ENCODE data around the gene ESRRG.

The ESRRG gene

DNA sequence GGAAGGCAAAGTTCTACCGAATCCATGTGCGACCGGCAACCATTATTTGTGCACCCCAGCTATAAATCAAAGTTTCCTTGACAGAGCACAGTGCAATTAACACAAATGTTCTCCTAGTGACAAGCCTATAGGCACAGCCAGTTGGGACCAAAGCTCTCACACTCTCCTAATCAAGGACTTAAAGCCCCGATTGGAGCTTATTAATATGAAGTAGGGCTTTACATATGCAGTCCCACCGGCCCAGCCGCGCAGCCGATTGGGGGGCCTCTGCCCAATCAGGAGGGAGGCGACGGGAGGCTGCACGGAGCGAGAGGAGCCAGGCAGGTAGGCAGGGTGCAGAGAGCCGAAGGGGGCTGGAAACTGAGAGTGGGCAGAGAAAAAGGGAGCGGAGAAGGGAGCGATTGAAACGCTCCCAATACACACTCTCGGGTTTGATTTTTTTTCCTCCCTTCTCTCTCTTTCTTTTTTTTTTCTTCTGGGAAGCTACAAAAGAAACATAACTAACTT lies at the start of gene ESRRG:
TSS of gene ESRRG (minus strand) at position 156 of the 507 bp plus-strand sequence. CDS start at position 26, 130 bp downstream.
- no peak for DNase-seq (ENCODE audit: low read depth in 2 of 2)

DNA sequence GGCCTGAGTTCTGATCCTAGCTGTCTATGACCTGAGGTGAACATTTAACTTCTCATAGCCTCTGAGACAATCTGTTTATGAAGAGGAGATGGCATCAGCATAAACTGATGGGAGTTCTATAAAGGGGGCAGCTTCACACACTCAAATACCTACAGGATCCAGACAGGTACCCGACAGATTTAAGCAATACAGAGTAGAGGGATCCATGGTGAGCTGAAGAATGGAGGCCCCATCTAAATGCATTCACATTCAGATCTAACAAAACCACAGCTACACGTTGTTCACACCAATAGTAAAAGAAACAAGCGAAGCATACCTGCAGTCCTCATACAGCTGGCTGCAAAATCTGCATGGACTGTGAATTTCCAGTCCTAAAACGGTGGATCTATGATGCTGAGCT lies 48.7 kb upstream of the ESRRG start:
- no peak for DNase-seq (ENCODE audit: low read depth in 2 of 2)

DNA sequence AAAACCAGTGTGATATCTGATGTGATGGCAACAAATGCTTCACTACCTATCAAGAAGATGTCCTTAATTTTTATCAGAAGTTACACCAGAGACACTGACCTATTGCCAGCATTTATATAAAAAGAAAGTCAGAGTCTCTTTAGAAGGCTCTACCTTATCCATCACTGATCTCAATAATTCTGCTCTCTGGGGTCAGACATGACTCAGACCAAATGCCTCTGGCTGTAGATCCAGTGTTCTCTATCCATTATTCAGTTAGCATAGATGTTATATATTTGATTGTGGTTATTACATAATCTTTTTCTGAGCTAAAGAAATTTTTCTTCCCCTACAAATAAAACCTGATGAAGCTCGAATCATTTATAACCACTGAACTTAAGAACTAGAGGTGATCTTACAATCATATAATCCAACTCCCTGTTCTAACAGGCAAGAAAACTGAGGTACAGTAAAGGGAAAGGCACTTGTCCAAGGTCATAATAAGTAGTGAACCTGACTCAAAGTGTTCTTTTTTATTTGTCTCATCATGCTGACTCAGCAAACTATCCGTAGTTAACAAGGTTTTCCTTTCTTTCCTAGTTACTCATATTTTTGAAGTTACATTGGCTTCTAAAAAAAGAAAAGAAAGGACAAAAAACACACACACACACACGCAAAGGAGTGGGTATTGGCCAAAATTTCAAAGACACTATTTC lies 43.6 kb upstream of the ESRRG start:
- no peak for DNase-seq (ENCODE audit: low read depth in 2 of 2)

DNA sequence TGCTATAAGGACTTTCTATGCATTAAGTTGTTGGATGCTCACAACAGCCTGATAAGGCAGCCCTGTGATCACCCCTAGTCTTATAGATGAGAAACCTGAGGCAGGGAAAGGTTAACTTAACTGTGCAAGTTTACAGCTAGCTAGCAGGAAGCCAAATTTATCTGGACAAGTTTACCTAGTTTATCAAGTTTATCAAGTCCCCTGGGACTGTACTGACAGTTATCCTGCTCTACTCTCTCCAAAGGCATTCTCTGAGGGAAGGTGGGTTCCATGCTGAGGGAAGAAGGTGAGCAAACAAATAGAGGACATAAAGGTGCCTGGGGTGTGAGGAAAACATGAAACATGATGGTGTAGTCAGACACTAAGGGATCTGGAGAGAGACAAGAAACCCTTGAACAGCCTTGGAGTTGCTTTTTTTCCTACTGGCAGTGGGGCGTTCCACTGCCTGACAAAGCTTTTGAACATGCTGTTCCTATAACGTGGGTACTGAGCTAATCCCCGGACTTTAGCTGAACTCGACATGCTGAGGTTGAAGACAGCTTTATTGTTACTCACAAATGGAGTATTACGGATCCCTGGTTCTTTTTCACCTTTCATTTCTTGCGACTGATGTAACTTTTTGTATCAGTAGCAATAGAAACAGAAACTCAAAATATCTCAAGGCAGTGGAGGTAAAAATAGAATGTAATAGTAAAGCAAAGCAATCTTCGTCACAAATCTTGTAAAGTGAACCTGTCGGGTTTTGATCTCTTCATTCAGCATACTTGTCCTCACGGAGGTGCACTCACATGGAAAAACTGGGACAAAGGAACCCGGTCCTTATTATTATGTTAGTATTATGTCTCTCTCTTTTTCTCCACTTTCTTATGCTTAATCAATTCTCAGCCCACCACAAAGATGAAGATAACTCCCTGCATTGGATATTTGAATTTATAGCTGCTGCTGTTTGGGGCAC lies 42.4 kb upstream of the ESRRG start:
- DNase-seq (ENCODE audit: low read depth in 2 of 2) = no peak

- no peak for DNase-seq (ENCODE audit: low read depth in 2 of 2)
Measured at GRCh38 chr1:216758161-216758560, 34.9 kb upstream of the ESRRG start.

DNA sequence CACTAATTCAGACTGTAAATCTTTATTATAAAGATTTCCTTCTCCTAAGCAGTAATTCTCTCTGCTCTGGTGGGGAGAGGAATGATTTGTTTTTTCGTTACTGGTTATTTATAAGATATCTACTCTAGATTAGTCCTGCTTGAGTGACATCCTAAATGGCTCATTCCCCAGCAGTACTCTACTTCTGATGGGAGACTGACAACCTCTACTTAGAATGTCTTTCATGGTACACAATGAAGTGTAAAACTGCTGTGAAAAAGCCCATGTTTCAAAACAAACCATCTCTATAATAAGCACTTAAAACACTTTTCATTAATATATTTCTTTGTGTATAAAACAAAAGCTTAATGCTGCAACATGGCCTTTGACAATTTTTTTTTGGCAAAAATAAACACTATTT lies 33.9 kb upstream of the ESRRG start:
- DNase-seq (ENCODE audit: low read depth in 2 of 2) = no peak

DNA sequence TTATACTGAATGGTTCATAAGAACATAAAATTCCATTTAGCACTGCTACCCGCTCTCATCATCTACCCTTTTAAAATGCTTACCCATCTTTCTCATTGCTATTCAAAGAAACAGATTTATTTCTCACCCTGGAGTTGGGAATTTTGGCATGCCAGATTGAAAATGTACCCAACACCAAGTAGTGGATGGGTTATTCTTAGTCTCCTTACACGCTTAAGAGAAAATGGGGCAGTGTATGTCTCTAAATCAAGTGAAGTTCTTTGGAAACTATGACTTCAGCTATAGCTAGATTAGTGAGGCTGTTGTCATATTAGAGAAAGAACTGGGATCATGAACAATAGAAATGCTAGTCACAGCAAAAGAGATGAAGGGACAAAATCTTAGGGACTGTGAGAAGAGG lies 27.7 kb upstream of the ESRRG start:
- DNase-seq (ENCODE audit: low read depth in 2 of 2) = no peak

DNA sequence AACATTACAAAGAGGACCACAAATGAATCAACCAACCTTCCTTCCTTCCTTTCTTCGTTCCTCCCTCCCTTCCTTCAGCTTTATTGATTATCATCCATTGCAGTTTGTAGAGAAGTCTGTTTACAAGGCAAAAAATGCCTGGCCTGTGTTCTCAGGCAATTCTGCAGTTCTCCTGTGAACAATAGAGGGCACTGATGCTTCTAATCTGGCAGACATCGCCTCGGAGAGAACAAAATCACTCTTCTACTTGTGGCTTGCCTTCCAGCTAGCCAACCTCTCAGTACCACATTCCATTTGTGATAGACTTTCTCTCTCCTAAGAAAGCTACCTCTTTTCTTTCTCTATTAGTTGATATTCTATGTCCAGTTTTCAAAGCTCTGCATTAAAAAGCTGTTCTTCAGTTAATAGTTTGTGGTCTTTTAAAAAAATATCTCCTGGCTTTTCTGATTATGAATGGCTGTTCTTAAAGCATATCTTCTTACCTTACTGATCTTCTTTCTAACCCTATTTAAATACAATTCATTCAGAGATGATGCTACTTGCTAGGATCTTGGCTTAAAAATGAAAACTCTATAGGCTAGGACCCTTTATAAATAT lies 26.9 kb upstream of the ESRRG start:
- no peak for DNase-seq (ENCODE audit: low read depth in 2 of 2)

- DNase-seq (ENCODE audit: low read depth in 2 of 2) = no peak
Measured at GRCh38 chr1:216749232-216749631, 26.0 kb upstream of the ESRRG start.

- DNase-seq (ENCODE audit: low read depth in 2 of 2) = no peak
Measured at GRCh38 chr1:216742625-216743024, 19.4 kb upstream of the ESRRG start.

DNA sequence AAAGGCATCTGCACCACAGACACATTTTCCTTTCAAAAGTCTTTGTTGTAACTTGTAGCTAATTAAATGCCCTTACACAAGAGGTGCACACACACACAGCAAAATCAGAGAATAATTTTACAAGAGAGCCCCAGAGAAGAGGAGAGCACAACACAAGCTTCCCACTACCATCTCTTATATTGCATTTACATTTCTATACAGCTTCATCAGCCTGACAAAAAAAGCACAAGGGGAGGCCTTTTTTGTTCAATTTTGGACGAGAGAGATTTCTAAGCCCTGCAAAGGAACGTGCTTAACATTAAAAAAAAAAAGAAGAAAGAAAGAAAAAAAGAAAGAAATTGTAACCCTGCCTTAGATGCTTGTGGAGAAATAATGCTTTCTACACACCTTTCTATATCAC lies 17.1 kb upstream of the ESRRG start:
- DNase-seq (ENCODE audit: low read depth in 2 of 2) = no peak

DNA sequence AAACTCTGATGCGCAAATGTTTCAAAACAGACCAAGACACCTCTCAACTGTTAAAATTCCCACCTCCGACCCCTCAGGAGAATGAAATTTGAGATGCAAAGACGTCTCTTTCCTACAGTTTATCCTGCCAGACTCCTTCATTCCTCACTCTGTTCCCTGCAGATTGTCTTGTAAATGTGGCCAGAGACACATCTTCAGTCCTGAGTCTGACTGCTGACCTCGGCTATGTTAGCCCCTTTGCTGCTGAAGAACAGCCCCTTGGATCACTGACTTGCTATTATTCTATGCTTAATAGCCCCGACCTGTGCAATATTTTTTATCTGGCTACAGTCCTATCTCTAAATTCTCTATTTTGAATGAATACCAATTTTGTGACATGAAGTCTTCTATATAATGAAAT lies 16.6 kb upstream of the ESRRG start:
- DNase-seq (ENCODE audit: low read depth in 2 of 2) = no peak

- DNase-seq (ENCODE audit: low read depth in 2 of 2) = no peak
Measured at GRCh38 chr1:216732121-216732520, 8.9 kb upstream of the ESRRG start.

- DNase-seq (ENCODE audit: low read depth in 2 of 2) = no peak
Measured at GRCh38 chr1:216731562-216731961, 8.3 kb upstream of the ESRRG start.

DNA sequence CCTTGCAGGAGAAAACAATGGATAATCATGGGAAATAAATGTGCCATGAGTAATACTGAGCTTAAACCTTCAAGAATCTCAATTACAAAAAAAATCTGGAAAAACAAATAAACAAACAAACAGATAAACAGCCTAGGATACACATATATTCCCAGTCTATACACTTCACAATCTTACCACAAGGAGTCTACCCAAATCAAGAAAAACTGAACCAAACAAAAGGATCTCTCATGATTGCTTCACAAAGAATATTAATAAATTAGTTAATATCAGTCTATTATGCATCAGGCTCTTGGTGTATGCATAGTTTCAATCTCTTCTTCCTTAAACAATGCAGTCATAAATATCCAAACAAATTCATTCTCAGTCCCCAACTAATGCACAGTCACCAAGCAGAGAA lies 3.2 kb upstream of the ESRRG start:
- no peak for DNase-seq (ENCODE audit: low read depth in 2 of 2)

DNA sequence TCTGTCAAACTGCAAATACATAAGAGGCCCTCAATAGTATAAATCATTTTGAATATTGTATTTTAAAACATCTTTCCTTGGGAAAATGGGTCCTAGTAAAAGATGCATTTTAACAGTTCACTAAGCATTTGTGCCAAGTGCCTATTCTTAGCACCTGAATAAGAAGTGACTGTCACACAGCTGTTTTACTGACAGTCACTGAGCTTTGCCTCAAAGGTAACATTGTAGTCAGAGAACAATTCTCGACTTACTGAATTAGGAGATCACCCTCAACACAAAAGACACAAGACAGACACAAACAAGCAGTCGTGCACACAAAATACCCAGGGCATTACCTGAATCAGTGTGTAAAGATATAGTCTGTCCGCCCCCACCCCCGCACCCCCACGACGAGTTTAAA lies 408 bp downstream of the ESRRG start:
- DNase-seq (ENCODE audit: low read depth in 2 of 2) = no peak

- DNase-seq (ENCODE audit: low read depth in 2 of 2) = no peak
Measured at GRCh38 chr1:216721863-216722262, 1.4 kb downstream of the ESRRG start.

- DNase-seq (ENCODE audit: low read depth in 2 of 2) = no peak
Measured at GRCh38 chr1:216721062-216721461, 2.2 kb downstream of the ESRRG start.

DNA sequence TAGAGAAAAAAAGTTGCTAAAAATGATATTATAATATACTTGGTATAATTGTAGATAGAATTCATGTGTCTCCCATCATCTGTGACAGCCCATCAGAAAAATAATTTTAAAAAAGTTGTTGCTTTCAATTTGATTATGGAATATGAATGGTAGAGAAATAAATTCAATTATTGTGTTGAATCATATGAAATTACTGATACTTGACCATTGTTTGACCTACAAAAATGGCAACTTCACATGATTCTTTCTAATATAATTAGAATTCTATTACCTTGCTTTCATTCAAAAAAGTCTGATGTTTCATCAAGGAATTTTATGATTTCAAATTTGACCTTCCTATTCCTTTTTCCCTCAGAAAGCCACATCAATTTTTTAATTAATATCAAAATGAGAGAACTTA lies 11.5 kb downstream of the ESRRG start:
- DNase-seq (ENCODE audit: low read depth in 2 of 2) = no peak

GRCh38 chr1:216710598-216711333 lies 12.5 kb downstream of the ESRRG start:
- DNase-seq (ENCODE audit: low read depth in 2 of 2) = no peak

DNA sequence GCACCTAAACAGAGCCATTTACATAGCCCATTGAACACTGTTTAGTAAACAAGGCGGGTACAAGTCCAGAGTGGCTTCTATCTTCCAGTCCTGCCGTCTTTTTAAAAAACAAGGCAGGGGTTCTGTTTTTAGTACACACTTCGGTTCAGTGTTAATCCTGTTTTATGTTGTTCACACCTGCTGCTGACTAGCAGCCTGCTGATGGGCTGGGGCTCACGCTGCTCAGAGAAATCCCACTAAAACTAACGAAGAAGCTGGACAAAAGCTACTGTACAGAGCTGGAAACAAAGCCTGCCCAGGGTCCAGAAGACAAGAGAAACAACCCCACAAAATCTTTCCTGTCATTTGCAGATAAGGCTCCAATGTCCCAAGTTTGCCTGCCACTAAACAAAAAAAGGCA lies 13.2 kb downstream of the ESRRG start:
- no peak for DNase-seq (ENCODE audit: low read depth in 2 of 2)

DNA sequence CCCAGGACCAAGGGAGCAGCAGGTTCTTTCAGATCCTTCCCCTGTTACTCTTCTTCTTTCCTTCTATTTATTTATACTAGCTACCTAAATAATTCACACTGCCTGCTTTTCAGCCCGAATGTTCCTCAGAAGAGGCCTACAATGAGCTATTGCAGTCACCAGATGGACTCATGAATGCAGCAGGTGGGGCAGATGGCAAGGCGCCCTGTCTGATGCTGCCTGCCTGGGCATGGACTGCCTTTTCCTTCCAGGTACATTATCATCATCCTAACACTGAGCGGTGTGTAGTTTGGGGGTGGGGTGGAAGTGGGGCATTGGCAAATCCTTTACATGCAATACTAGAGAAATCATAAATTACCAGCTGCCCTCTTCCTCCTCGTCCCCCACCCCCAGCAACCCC lies 17.6 kb downstream of the ESRRG start:
- no peak for DNase-seq (ENCODE audit: low read depth in 2 of 2)
